ENCODE data around the gene XIRP1. TPM values are rescaled to one million over a fixed set of nuclear protein-coding genes. Genes with fewer than 3 reads are reported as not detected.

Gene XIRP1
- total RNA-seq, 1 donor: 0.09 TPM

DNA sequence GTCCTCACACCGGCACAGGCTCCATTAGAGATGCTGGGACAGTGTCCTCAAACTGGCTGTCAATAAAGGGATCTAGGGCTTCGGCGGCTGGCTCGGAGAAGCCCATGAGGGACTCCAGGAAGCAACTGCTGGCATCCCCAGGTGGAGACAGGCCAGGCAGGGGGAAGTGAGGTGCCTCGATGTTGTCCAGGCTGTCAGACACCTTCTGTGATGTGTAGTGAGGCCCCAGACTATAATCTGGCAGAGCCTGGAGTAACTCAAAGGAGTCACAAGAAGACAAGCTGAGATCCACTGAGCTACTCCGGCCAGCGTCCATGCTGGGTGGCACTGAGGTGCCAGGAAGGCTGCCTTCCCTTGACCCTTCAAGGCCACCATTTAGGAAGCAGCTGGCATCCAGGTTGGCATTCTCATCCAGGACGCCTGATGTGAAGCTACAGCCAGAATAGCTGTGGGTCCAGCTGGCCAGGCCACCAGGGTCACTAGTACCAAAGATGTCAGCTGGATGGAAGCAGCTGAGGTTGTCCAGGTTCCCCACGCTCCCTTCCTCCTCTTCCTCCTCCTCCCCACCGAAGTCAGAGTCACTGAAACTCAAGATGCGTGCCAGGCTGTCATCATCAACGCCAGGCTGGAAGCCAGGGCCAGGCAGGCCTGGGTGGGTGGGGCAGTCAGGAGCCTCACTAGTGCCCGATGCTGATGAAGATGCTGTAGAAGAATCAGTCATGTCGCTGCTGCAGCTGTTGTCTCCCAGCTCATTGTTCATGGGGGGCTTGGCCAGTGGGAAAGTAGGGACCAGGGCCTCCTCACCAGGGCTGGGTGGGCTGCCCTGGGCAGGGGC lies 49.1 kb downstream of the XIRP1 start:
- no peak overlapping the region for H3K4me3 ChIP-seq (ENCODE audit: low read depth, low read length)

DNA sequence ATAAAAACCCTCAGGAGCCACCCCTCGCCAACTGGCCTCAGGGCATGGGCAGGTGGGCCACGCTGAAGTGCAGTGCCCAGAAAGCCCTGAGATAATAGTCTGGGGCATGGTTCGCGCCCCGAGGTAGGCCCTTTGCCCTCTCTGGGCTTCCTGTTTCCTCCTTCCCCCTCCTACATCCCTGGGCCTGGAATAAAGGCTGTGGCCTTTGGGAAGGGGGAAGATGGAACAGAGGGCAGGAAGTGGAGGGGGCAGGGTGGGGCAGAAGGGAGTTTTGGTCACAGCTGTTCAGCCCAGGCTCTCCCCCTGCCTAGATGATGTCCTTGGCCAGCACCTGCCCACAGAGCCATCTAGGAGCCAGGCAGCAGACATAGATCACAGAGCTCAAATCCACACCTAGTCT lies 50.3 kb downstream of the XIRP1 start:
- TF ChIP-seq, protein P1, sequence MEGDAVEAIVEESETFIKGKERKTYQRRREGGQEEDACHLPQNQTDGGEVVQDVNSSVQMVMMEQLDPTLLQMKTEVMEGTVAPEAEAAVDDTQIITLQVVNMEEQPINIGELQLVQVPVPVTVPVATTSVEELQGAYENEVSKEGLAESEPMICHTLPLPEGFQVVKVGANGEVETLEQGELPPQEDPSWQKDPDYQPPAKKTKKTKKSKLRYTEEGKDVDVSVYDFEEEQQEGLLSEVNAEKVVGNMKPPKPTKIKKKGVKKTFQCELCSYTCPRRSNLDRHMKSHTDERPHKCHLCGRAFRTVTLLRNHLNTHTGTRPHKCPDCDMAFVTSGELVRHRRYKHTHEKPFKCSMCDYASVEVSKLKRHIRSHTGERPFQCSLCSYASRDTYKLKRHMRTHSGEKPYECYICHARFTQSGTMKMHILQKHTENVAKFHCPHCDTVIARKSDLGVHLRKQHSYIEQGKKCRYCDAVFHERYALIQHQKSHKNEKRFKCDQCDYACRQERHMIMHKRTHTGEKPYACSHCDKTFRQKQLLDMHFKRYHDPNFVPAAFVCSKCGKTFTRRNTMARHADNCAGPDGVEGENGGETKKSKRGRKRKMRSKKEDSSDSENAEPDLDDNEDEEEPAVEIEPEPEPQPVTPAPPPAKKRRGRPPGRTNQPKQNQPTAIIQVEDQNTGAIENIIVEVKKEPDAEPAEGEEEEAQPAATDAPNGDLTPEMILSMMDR (IDR thresholded peaks at IDR 0.05; ENCODE audit: insufficient read depth, low read length): no peak
- no peak for DNase-seq (ENCODE audit: low read depth)
- no peak overlapping the region for H3K4me3 ChIP-seq (ENCODE audit: low read depth, low read length)

More for the DNA sequence above, 49.1 kb downstream of the XIRP1 start:
- no peak for DNase-seq (ENCODE audit: low read depth)
- TF ChIP-seq, protein P1 (IDR thresholded peaks at IDR 0.05; ENCODE audit: insufficient read depth, low read length): no peak

DNA sequence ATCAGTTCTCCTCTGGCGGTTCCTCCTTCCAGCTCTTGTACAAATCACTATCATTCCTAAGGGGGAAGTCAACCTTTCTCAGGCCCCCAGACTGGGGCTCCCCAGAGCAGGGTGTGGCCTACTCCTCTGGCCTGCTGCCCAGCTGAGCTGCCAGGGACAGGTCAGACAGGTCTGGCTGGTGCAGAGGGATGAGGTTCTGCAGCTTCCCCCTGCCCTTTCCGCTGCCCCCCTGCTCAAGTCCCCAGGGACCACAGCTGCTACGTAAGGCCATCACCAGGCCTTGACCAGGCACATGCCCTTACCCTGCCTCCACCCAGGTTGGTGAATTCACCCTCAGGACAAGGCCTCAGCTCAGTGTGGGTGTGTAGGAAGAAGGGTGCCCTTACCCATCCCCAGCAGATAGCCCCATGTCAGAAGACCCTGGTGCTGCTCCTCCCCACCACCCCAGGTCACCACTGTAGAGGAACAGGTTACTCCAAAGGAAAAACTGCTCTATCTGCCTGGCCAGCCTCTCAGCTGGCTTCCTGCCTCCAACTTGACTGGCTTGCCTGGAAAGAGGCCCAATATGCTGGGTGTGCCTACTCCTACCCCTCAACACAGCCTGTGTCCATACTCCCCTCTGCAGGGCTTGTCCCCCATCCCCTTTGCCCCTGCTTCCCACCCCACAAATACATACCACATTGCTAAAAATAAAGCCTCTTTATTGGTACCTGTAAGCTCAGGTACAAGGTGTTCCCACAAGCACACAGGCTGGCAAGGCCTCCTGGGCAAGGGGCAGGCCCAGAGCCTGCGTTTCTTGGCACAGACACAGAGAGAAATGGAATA lies 51.0 kb downstream of the XIRP1 start:
- TF ChIP-seq, protein P1 (IDR thresholded peaks at IDR 0.05; ENCODE audit: insufficient read depth, low read length): no peak
- DNase-seq (ENCODE audit: low read depth): peak; percentile 63
- no peak overlapping the region for H3K4me3 ChIP-seq (ENCODE audit: low read depth, low read length)

DNA sequence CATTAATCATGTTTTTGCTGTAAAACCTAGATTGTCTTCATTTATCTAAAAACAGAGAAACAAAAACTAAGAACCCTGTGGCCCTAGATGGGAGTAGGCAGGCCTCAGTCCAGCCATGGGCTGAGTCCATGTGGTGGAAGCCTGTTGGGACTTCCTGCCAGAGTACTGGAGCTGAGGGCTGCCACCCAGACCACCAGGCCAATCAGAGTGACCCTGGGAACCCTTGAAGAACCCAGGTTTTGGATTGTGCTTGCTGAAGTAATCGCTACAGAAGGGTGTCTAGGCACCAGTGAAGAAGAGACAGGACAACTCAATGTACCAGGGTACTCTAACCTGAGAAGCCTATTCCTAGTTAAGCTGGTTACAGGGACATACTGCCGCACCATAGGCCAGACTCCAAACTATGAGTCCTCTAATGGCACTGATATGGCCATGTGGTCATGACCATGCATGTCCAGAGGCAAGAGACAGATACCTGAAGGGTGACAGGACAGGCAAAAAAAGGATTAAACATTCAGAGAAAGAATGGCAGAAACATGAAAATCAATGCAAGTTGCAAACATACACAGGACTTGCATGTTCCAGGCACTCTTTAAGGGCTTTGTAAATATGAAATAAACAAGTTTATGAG lies 51.9 kb downstream of the XIRP1 start:
- TF ChIP-seq, protein P1 (IDR thresholded peaks at IDR 0.05; ENCODE audit: insufficient read depth, low read length): no peak
- H3K4me3 ChIP-seq (ENCODE audit: low read depth, low read length): no peak overlapping the region
- DNase-seq (ENCODE audit: low read depth): no peak

DNA sequence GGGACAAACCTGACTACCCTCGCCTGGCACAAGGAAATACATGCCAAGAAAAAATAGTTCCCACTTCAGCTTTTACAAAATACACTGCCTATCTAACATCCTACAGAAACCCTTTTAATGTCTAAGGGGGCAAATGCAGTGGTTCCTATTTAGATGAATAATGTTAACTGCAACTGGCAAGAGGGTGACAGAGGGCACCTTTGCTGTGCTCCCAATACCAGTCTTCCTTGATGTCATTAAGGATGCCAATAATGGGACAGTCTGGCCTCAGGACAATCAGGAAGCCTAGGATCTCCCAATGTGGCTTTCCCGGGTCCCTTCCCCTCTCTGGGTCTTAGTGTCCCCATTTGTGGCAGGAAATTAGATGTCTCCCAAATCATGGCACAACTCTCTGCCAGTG lies 53.0 kb downstream of the XIRP1 start:
- TF ChIP-seq, protein P1 (IDR thresholded peaks at IDR 0.05; ENCODE audit: insufficient read depth, low read length): no peak
- DNase-seq (ENCODE audit: low read depth): no peak
- no peak overlapping the region for H3K4me3 ChIP-seq (ENCODE audit: low read depth, low read length)

DNA sequence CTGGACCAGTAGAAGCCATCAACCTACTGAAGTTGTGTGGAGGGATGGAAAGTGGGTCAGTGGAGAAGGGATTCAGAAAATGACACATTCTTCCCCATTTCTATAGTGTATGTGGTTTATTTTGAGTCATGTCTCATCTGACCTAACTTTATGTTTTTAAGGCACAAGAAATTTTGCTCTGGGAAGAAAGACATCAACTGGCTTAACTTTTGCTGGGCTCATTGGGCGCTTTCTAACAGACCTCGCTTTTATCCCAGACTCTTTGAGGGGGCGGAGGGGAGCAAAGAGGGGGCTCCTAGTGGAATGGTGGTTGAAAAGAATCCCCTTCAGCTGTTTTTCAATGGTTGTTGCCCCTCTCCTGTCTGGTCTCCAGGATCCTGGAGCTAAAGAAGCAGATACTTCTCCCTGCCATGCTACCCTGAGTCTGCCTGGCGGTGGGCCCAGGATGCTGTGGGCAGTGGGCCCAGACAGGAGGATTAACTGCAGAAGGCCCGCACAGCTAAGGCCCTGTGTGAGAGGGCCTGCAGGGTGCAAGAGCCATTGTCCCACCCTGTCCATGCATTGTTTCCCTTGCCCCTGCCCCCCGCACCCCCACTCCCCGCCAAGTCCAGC lies 53.5 kb downstream of the XIRP1 start:
- TF ChIP-seq, protein P1 (IDR thresholded peaks at IDR 0.05; ENCODE audit: insufficient read depth, low read length): no peak
- DNase-seq (ENCODE audit: low read depth): peak; percentile 56
- H3K4me3 ChIP-seq (ENCODE audit: low read depth, low read length): no peak overlapping the region
